ENCODE results near the gene PNRC1.

- TF ChIP-seq POLR2AphosphoS5 (IDR thresholded peaks at IDR 0.05; ENCODE audit: low read depth) = peak; percentile 97
- TF ChIP-seq CTCF (conservative IDR thresholded peaks at IDR 0.05; ENCODE audit: low read depth in 2 of 2) = no peak
- TF ChIP-seq EZH2 (IDR thresholded peaks at IDR 0.05; ENCODE audit: low read depth, unreplicated experiment) = no peak
- TF ChIP-seq JUNB (IDR thresholded peaks at IDR 0.05; ENCODE audit: unreplicated experiment) = no peak
- TF ChIP-seq CREB1 (CRISPR knock-in tag; IDR thresholded peaks at IDR 0.05; ENCODE audit: low read depth) = 0 out of 2 replicates have a peak, but pooled peaks have one; percentile 36
- no peak for TF ChIP-seq EZH2phosphoT487 (IDR thresholded peaks at IDR 0.05; ENCODE audit: unreplicated experiment)
- TF ChIP-seq REST (IDR thresholded peaks at IDR 0.05; ENCODE audit: unreplicated experiment) = no peak
- TF ChIP-seq ETS1 (IDR thresholded peaks at IDR 0.05) = no peak
- no peak for TF ChIP-seq NANOG (IDR thresholded peaks at IDR 0.05; ENCODE audit: borderline replicate concordance)
- TF ChIP-seq ZNF114 (CRISPR knock-in tag; IDR thresholded peaks at IDR 0.05) = no peak
- TF ChIP-seq ZNF331 (CRISPR knock-in tag; IDR thresholded peaks at IDR 0.05; ENCODE audit: low read depth) = no peak
- TF ChIP-seq STAT1 (IDR thresholded peaks at IDR 0.05; ENCODE audit: unreplicated experiment) = no peak
These were observed at the start of gene PNRC1 for GRCh38 chr6:89080281-89081128.

Data from GM23338 (cell line).